22Rv1 (cell line): ENCODE results near the gene DNAH1.

ENCODE experiments used
- H3K27ac ChIP-seq: fragments of 450-650 bp; 2 replicates; pipeline ENCODE4 v1.5.1; 2017
- CTCF ChIP-seq: fragments of 450-650 bp; IDR thresholded peaks from 2 replicates; pipeline ENCODE4 v1.5.1; 2017; ENCODE audit warnings: mild to moderate bottlenecking
- ZFX ChIP-seq: fragments of 450-650 bp; IDR thresholded peaks from 2 replicates; pipeline ENCODE4 v1.6.1; 2017; ENCODE audit warnings: antibody characterized with exemption, borderline replicate concordance

Gene DNAH1

GRCh38 chr3:52440249-52440551 lies 124.1 kb downstream of the DNAH1 start:
- no peak overlapping the region for H3K27ac ChIP-seq
- TF ChIP-seq ZFX, result no peak
- no peak for TF ChIP-seq CTCF

GRCh38 chr3:52440671-52441070 lies 124.6 kb downstream of the DNAH1 start:
- TF ChIP-seq CTCF, result no peak
- no peak for TF ChIP-seq ZFX
- H3K27ac ChIP-seq, result no peak overlapping the region

- H3K27ac ChIP-seq, result no peak overlapping the region
- TF ChIP-seq ZFX, result no peak
- no peak for TF ChIP-seq CTCF
Observed at GRCh38 chr3:52441091-52441771, 125.1 kb downstream of the DNAH1 start.

DNA sequence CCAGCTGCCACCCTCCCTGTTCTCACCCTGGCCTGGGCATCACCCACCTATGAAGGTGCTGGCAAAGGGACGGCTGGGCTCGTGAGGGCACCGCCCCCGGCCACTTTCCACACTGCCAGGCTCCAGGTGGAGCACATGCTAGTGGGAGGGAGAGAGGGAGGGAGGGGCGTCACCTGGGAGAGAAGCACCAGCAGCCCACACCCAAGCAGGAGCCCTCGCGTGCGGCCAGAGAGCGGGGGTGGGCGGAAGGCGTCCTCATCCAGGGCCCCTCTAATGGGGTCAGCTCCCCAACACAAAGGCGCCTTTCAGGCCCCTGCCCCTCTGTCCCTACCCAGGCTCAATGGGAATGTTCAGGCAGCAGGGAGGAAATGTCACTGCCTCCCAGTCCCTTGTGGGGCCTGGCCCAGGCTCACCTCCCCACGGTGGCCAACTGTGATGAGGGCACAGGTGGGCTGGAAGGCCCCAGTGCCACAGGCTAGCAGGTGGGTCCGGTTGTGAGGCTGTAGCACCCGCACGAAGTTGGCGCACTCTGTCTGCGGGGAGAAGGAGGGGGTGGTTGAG lies 125.7 kb downstream of the DNAH1 start:
- H3K27ac ChIP-seq, result no peak overlapping the region
- TF ChIP-seq ZFX (no peak), CTCF (no peak)

DNA sequence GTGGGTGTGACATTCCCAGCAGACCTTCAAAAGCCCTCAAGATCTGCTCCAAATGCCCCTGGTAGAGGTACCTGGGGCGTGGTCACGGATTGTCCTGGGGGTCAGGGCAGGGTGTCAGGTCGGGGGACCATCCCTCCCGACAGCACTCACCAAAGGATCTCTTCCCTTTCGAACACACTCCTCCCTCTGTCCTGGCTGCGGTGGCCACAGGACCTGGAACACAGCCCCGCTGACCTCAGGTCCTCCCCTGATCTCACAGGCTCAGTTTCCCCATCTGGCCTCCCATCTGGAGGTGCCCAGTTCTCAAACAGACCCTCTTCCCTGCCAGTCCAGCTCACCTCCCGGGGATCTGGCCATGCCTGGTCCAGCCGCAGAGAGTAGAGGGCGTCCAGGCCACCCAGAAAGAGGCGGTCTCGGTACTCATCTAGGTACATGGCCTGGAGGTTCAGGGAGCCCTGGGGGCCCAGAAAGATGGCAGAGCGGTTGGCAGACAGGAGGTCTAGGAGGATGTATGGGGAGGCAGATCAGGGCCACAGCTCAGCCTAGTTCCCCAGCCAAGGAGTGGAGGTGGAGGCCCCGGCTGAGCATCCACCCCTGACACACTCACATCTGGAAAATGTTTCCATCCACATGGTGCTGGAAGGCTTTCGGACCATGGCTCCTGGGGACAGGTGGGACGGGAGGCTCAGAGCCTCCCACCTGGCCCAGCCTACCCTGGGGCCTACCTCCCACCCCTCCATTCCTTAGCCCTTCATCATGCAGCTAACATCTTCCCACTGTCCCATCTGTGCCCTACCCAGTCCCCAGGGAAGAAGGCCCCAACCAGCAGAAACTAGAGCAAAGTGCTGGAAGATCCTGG lies 126.5 kb downstream of the DNAH1 start:
- H3K27ac ChIP-seq, result no peak overlapping the region
- TF ChIP-seq ZFX, result no peak
- TF ChIP-seq CTCF, result no peak

GRCh38 chr3:52443268-52443610 lies 127.1 kb downstream of the DNAH1 start:
- TF ChIP-seq ZFX (no peak), CTCF (no peak)

More at GRCh38 chr3:52443268-52443610, 127.1 kb downstream of the DNAH1 start:
- H3K27ac ChIP-seq, result no peak overlapping the region
